Stimulated activated CD4-positive, alpha-beta T cell treated with anti-CD3 and anti-CD28 coated beads, Interleukin-1b, Interleukin-23, amount 100 ng/mL, for 48 hours (primary cell): ENCODE data around the gene PRKG1.

Source experiments
- DNase-seq: peaks from one replicate; pipeline ENCODE4 v3.0.0-alpha.2; 2020

Gene PRKG1

GRCh38 chr10:51965451-51965850 lies 891.2 kb downstream of the PRKG1 start:
- no peak for DNase-seq

- no peak for DNase-seq
These were observed 898.6 kb downstream of the PRKG1 start for GRCh38 chr10:51972733-51973346.

- DNase-seq, result no peak
These were observed 906.5 kb downstream of the PRKG1 start for GRCh38 chr10:51980752-51981151.

GRCh38 chr10:51981731-51982130 lies 907.4 kb downstream of the PRKG1 start:
- no peak for DNase-seq

GRCh38 chr10:51983481-51983880 lies 909.2 kb downstream of the PRKG1 start:
- DNase-seq, result no peak

GRCh38 chr10:51985336-51985735 lies 911.0 kb downstream of the PRKG1 start:
- DNase-seq, result no peak

- DNase-seq, result no peak
These were observed 912.2 kb downstream of the PRKG1 start for GRCh38 chr10:51986516-51986915.

GRCh38 chr10:51993475-51993874 lies 919.2 kb downstream of the PRKG1 start:
- no peak for DNase-seq

GRCh38 chr10:51999096-51999495 lies 924.8 kb downstream of the PRKG1 start:
- DNase-seq, result no peak

GRCh38 chr10:52004342-52004949 lies 930.2 kb downstream of the PRKG1 start:
- DNase-seq, result no peak

GRCh38 chr10:52007091-52007490 lies 932.8 kb downstream of the PRKG1 start:
- no peak for DNase-seq

GRCh38 chr10:52011118-52011517 lies 936.8 kb downstream of the PRKG1 start:
- no peak for DNase-seq

- no peak for DNase-seq
These were observed 944.8 kb downstream of the PRKG1 start for GRCh38 chr10:52019077-52019555.

GRCh38 chr10:52019656-52020055 lies 945.4 kb downstream of the PRKG1 start:
- no peak for DNase-seq

GRCh38 chr10:52020173-52020572 lies 945.9 kb downstream of the PRKG1 start:
- no peak for DNase-seq

GRCh38 chr10:52020702-52021101 lies 946.4 kb downstream of the PRKG1 start:
- no peak for DNase-seq

- DNase-seq, result no peak
These were observed 952.9 kb downstream of the PRKG1 start for GRCh38 chr10:52027055-52027705.

GRCh38 chr10:52028523-52028858 lies 954.2 kb downstream of the PRKG1 start:
- no peak for DNase-seq

- DNase-seq, result no peak
These were observed 955.3 kb downstream of the PRKG1 start for GRCh38 chr10:52029628-52030027.

GRCh38 chr10:52030051-52030790 lies 955.9 kb downstream of the PRKG1 start:
- DNase-seq, result no peak

- DNase-seq, result no peak
These were observed 956.7 kb downstream of the PRKG1 start for GRCh38 chr10:52030975-52031374.

GRCh38 chr10:52031771-52032170 lies 957.5 kb downstream of the PRKG1 start:
- no peak for DNase-seq
